ENCODE data around the gene DDX41.
A peak's percentile ranks its signal among the peaks of the same experiment; 100 is the strongest.

DNA sequence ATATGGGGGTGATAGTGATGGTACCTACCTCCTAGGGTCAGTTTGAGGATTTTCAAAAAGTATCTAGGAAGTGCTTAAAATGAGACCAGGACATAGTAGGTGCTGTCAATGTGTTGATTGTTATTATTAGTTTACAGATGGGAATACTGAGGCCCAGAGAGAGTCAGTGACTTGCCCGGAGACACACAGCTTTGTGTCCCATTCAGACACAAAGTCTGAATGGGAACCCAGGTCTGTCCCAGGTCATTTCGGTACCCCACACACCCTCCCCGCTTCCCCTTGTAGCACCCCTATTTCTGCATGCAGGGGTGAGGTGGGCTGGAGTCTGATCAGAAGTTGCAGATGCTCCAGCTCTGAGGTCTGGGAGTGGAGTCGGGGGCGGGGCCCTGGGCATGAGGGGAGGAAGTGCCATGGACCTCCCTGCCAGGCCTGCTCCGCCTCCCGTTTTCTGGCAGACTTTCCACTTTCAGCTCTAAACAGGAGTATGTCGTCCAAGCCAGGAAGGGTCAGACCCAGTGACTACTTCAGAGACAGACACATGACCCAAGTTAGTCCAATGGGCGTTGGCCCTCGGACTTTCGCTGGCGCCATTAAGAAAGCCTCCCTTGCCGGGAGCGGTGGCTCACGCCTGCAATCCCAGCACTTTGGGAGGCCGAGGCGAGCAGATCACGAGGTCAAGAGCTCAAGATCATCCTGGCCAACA is 40.1 kb downstream of the DDX41 start:
- peak; percentile 54 for TF ChIP-seq POLR2AphosphoS5 (IDR thresholded peaks at IDR 0.05)
- TF ChIP-seq EP300 (IDR thresholded peaks at IDR 0.05) = no peak
- TF ChIP-seq, protein P1, sequence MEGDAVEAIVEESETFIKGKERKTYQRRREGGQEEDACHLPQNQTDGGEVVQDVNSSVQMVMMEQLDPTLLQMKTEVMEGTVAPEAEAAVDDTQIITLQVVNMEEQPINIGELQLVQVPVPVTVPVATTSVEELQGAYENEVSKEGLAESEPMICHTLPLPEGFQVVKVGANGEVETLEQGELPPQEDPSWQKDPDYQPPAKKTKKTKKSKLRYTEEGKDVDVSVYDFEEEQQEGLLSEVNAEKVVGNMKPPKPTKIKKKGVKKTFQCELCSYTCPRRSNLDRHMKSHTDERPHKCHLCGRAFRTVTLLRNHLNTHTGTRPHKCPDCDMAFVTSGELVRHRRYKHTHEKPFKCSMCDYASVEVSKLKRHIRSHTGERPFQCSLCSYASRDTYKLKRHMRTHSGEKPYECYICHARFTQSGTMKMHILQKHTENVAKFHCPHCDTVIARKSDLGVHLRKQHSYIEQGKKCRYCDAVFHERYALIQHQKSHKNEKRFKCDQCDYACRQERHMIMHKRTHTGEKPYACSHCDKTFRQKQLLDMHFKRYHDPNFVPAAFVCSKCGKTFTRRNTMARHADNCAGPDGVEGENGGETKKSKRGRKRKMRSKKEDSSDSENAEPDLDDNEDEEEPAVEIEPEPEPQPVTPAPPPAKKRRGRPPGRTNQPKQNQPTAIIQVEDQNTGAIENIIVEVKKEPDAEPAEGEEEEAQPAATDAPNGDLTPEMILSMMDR (IDR thresholded peaks at IDR 0.05) = no peak
- no peak for TF ChIP-seq POLR2A (IDR thresholded peaks at IDR 0.05)

All from gastroesophageal sphincter (tissue), 3 donors.